ENCODE results near the gene DTX1.

The DTX1 gene

DNA sequence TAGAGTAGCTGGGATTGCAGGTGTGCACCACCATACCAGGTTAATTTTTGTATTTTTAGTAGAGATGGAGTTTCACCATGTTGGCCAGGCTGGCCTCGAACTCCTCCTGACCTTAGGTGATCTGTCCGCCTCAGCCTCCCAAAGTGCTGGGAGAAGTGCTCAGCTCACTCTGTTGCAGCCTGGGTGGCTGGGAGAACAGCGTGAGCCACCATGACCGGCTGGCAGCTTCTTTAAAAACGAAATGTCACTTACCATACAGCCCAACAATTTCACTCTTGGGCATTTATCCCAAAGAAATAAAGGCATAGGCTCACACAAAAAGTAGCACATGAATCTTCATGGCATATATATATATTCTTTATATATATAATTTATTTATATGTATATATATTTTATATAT, 88.3 kb downstream of the DTX1 start:
- H3K4me1 ChIP-seq (ENCODE audit: control insufficient read depth, insufficient read depth, low read length), result no peaks in the 10 kb centered on the region
- no peaks in the 10 kb centered on the region for H3K27me3 ChIP-seq (ENCODE audit: control insufficient read depth, insufficient read depth, low read length)
- H3K9ac ChIP-seq (ENCODE audit: low read length), result no peak overlapping the region
- H3K27ac ChIP-seq (ENCODE audit: low read depth, low read length), result no peak overlapping the region
- H3K4me3 ChIP-seq (ENCODE audit: low read length), result no peak overlapping the region
- no peaks in the 10 kb centered on the region for H3K36me3 ChIP-seq (ENCODE audit: control insufficient read depth, insufficient read depth, low read length)

DNA sequence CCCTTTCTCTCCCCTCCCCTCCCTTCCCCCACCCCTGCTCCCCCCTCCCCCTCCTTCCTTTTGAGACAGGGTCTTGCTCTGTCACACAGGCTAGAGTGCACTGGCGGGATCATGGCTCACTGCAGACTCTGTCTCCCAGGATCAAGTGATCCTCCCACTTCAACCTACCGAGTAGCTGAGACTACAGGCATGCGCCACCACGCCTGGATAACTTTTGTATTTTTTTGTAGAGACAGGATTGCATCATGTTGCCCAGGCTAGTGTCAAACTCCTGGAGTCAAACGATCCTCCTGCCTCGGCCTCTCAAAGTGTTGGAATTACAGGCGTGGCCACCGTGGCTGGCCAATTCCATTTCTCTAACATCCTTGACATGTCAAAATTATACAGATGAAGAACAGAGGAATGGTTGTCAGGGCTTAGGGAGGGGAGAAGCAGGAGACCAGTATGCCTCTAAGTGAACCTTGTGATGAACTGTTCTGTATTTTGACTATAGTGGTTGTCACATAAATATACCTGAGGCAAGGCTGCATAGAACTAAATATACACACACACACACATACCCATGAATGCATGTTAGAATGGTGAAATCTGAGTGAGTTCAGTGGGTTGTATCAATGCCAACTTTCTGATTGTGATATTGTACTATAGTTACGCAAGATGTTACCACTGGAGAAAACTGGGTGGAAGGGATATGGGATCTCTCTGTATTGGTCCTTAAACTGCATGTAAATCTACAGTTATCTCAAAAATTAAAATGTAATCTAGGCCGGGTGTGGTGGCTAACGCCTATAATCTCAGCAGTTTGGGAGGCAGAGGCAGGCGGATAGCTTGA, 89.4 kb downstream of the DTX1 start:
- H3K4me3 ChIP-seq (ENCODE audit: low read length), result no peak overlapping the region
- no peak overlapping the region for H3K9ac ChIP-seq (ENCODE audit: low read length)
- H3K36me3 ChIP-seq (ENCODE audit: control insufficient read depth, insufficient read depth, low read length), result no peaks in the 10 kb centered on the region
- H3K4me1 ChIP-seq (ENCODE audit: control insufficient read depth, insufficient read depth, low read length), result no peaks in the 10 kb centered on the region
- no peaks in the 10 kb centered on the region for H3K27me3 ChIP-seq (ENCODE audit: control insufficient read depth, insufficient read depth, low read length)
- no peak overlapping the region for H3K27ac ChIP-seq (ENCODE audit: low read depth, low read length)

DNA sequence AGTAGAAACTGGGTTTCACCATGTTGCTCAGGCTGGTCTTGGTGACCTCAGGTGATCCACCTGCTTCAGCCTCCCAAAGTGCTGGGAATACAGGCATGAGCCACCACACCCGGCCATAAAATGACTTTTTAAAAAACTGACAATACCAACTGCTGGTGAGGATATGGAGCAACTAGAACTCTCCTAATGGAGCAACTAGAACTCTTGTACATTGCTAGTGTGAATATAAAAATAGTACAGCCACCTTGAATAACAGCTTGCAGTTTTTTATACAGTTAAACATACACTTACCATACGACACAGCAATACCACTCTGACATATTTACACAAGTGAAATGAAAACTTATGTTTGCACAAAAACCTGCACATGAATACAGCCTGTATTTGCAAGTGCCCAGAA, 90.5 kb downstream of the DTX1 start:
- Histone ChIP-seq H3K27me3 (ENCODE audit: control insufficient read depth, insufficient read depth, low read length) (peaks cover 3% of the 10 kb centered on the region), H3K27ac (ENCODE audit: low read depth, low read length) (no peak overlapping the region), H3K36me3 (ENCODE audit: control insufficient read depth, insufficient read depth, low read length) (no peaks in the 10 kb centered on the region), H3K4me1 (ENCODE audit: control insufficient read depth, insufficient read depth, low read length) (no peaks in the 10 kb centered on the region), H3K9ac (ENCODE audit: low read length) (no peak overlapping the region), H3K4me3 (ENCODE audit: low read length) (no peak overlapping the region)

Data from rectal smooth muscle tissue (tissue), 1 donor.